ENCODE measurements around the gene UCKL1.
"Not testable (repeated sequence)": the region's sequence is repeated elsewhere in the genome, so short reads cannot be mapped to it uniquely, and the experiment has no call there.

The UCKL1 gene

DNA sequence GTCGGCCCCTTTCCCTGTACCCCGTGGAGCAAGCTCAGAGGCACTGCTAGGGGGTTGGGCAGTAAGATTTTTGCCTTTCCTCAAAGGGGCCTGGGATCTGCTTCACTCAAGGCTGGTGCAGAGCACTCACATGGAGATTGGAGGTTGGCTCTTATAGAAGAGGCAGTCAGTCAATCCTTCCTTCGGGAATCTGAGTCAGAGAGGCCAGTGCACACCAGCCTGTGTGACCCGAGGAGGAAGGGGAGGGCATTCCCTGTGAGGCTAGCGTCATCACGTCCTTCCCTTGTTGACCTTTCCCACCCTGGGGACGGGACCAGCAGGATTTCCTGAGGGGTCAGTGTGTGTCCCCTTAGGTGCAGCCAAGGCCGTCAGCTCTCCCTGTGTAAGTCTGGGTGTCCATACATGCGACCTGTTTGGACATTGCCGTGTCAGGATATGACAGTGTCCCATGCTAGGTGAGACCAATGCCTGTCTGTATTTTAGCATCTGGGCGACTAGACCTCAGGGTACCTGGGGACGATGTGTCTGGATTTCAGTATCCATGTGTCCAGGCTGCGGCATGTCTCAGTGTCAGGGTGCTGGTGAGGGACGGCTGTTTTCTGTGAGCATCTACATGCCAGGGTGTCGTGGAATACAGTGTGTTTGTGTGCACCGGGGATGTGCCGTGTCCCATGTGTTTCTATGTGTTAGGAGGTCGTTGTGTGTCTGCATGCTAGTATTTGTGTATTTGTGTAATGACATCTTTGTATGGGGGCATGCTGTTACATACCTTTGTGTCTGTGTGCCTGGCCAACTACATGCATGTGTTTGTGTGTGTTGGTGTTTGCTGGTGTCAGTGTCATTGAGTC lies 16.3 kb upstream of the UCKL1 start:
- DNase-seq, result no peak

- DNase-seq, result not testable (repeated sequence)
Observed at GRCh38 chr20:63971960-63972311, 15.7 kb upstream of the UCKL1 start.

DNA sequence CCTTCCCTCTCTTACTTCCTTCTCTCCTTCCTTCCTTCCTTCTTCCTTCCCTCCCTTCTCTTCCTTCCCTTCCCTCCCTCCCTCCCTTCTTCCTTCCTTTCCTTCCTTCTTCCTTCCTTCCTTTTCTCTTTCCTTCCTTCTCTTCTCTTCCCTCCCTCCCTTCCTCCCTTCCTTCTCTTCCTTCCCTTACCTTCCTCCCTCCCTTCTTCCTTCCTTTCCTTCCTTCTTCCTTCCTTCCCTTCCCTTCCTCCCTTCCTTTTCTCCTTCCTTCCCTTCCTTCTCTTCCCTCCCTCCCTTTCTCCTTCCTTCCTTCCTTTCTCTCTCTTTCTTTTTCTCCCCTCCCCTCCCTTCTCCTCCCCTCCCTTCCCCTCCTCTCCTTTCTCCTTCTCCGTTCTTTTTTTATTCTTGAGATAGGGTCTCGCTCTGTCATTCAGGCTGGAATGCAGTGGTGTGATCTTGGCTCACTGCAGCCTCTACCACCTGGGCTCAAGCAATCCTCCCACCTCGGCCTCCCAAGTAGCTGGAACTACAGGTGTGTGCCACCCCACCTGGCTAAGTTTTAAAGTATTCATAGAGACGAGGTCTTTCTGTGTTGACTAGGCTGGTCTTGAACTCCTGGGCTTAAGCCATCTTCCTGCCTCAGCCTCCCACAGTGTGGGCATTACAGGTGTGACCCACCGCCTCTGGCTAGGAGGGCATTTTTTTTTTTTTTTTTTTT lies 14.7 kb upstream of the UCKL1 start:
- no peak for DNase-seq

DNA sequence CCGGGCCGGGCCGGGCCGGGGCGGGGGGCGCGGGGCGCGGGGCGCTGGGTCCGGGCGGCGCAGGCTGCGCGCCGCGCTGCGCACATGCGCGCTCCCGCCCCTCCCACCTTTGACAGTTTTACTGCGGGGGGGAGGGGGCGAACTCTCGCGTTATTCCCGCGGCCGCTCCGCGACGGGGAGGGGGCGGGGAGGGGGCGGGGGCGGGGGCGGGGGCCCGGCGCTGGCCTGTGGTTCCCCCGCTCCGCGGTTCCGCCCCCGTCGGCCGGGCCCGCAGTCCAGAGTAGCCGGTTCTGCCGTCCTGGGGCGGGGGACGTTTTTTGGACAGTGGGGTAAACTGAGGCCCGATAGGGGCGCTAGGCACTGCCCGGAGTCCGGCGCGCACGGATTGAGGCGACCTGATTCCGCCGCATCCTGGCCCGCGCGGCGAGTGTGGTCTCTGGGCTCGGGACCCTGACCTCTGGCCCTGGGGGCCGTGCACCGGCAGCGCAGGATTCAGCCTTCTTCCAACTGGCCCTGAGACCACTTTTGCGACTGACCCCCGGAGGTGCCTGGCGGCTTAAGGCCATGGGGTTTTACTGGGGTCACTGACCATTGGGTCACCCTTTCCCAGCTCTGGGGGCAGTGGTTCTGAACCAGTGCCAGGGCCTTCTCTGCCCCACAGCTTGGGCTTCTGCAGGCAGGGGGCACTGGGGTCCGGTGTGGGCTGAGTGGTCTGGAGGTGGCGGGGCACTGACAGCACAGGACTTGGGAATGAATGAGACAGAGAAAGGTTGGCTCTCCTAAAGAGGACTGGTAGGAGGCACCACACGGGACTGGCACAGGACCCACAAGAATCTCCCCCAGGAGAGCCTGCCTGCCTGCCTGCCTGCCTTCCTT lies 13.9 kb upstream of the UCKL1 start, which contains the start of gene ZNF512B:
Gene ZNF512B, minus strand, starts transcription at position 93 of the 876 bp plus-strand sequence. CDS start 1,980 bp downstream, outside the sequence.
- no peak for DNase-seq

GRCh38 chr20:63968928-63969760 lies 12.9 kb upstream of the UCKL1 start:
- DNase-seq, result no peak

DNA sequence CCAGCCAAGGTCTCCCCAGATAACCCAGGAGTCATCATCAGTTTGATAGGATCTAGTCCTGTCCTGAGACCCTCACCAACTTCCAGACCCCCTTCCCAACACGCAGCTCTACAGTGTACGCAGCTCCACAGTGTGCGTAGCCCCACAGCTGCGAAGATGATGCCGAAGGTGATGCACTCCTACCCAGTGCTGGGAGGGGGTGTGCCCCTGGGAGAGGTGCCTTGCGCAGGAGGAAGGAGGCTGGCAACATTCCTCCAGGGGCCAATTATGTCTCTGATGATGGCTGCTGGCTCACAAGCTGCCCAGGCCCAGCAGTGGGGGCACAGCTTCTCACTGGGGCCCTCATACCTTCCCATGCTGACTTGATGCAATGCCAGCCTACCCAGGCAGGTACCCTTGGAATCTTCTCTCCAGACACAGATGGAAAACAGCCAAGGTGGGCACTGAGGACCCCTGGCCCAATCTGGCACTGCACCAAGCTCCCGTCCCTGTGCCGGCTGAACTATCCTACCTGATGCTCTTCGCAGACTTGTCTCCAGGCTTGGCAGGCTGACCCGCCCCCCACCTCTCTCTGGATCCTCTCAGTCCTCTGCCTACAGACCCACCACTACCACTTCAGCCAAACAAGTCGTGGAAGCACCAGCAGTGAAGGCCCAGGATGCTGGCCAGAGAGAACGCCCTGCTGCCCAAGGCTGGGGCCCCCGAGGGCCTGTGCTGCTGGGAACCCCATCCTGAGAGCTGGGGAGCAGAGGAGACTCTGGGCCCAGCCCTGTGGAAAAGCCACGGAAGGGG lies 12.1 kb upstream of the UCKL1 start:
- no peak for DNase-seq

- DNase-seq, result no peak
Observed at GRCh38 chr20:63967330-63968135, 11.3 kb upstream of the UCKL1 start.

DNA sequence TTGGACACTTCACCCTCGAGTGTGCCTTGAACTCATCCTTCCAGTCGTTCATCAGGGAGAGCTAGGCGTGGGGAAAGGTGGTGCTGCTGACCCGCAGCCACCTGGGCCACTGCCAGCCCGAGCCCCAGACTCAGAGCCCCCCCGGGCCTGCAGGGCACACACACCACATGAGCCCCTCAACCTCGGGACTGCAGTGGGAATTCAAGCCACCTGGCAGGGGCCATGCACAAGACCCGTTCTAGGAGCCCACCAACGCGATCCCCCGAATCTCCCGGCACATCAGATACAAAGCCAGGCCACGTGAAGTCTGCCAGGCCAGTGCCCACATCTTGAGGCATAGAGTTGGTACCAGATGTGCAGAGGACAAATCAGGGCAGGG lies 10.7 kb upstream of the UCKL1 start:
- no peak for DNase-seq

DNA sequence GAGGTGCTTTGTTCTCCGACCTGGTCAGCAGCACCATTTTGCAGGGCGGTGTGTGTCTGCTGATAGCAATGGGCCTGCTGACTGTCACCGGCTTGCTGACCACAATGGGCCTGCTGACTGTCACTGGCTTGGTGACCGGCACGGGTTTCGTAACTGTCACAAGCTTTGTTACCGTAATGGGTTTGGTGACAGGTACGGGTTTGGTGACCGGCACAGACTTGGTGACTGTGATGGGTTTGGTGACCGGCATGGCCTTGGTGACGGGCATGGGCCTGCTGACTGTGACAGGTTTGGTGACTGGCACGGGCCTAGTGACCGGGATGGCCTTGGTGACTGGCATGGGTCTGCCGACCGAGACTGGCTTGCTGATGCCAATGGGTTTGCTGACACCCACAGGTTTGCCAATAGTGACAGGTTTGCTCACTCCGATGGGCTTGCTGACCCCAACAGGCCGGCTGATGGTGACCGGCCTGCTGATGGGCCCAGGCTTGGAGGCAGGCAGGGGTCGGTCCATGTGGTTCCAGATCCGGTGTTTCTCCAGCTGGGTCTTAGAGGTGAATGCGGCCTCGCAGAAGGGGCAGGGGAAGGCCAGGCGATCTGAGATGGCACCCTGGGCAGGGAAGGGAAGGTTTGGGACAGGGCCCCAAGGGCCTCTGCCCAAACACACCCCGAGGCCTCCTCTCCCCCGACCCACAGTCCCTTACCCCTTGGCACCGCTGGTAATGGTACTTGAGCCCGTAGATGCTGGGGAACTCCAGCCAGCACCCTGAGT lies 10.1 kb upstream of the UCKL1 start:
- no peak for DNase-seq

- DNase-seq, result no peak
Observed at GRCh38 chr20:63964412-63964811, 8.2 kb upstream of the UCKL1 start.

DNA sequence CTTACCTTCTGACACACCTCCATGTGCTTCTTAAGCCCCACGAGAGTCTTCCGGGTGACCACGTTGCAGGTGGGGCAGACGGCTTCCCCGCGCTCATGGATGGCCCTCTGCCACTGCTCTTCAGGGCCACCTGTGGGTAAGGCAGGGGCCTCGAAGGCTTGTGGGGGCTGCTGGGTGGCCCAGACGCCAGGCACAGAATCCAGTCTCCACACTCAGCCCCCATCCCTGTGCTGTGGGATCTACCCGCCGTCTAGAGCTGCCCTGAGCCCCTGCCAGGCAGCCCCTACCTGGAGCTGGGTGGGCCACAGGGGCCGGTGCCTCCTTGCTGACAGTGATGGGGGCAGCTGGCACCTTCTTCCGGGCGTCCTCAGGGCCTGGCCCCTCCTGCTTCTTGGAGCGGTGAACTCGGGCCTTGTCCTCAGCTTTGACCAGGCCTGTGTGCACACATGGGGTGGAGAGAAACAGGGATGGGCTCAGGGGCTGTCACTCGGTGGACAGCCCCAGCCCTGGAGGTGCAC lies 7.6 kb upstream of the UCKL1 start:
- no peak for DNase-seq

GRCh38 chr20:63963348-63963741 lies 7.1 kb upstream of the UCKL1 start:
- no peak for DNase-seq

DNA sequence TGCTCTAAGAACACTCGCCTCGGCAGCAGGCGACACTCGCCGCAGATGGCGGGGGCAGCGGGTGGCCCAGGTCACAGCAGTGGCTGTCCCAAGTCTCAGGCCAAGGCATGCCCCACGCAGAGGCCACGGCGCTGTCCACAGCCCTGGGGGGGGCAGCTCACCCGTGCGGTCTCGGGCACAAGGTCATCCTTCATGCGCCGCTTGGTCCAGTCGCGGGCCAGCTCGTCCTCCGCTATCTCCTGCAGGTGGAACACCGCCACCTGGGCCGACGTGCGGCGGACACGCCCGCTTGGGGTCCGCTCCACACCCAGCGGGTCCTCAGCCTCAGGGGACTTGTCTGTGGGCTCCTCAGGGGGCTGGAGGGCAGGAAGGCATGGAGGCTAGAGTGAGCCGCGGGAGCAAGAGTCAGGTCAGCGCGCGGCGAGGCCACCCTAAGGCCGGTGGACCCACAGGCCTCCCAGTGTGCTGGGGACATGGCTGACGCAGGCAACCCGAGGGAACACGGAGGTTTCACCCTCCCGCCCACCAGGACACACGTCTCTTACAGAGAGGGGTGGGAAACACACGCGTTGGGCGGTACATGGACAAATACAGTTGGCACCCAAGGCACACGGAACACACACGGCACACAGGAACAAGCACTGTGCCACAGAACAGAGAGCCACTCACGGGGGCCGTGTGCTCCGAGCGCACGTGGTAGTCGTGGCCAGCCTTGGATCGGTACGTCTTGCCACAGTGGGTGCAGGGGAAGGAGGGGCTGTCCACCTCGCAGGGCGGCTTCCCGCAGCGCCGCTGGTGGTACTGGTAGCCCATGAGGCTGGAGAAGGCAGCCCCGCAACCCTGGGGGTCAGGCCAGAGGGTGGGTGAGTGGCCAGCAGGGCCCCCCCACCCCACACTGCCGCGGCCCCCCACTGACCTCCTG lies 6.5 kb upstream of the UCKL1 start:
- DNase-seq, result no peak

GRCh38 chr20:63961664-63962425 lies 5.6 kb upstream of the UCKL1 start:
- no peak for DNase-seq

- DNase-seq, result not testable (repeated sequence)
Observed at GRCh38 chr20:63960654-63961621, 4.7 kb upstream of the UCKL1 start.

GRCh38 chr20:63959699-63960075 lies 3.5 kb upstream of the UCKL1 start:
- no peak for DNase-seq
